Posterior vena cava (tissue), 2 donors: ENCODE results near the gene MYRIP. TPM values are rescaled to one million over a fixed set of nuclear protein-coding genes. Genes with fewer than 3 reads are reported as not detected.
"Not testable (repeated sequence)": the region's sequence is repeated elsewhere in the genome, so short reads cannot be mapped to it uniquely, and the experiment has no call there.

Experiments
- DNase-seq: peaks from one replicate; pipeline ENCODE4 v3.0.0-alpha.2; 2020; ENCODE audit warnings: low spot score
- intact Hi-C, 2 donors: fragments of 100-400 bp; cut with DNase I; formaldehyde crosslinking; loops; one replicate each; pipeline versions ENCODE4 v1.14.1 to v1.14.2; 2022 to 2023
- total RNA-seq, 2 donors: library from RNA; stranded (reverse); fragmentation: NEBNext Ultra II Directional; extraction: Animal tissue kit (Norgen Biotek cat#: 25700); gene quantifications; one replicate each; pipeline ENCODE4 v1.2.1, GENCODE V29; 2021
- donor health status: DM: yes; HTN: yes; CAD: no.
- donor health status: DM: yes; HTN: yes; CAD: no.

The MYRIP gene
- total RNA-seq, 2 donors from 2014 or later: 5.8 to 6.7 TPM

DNA sequence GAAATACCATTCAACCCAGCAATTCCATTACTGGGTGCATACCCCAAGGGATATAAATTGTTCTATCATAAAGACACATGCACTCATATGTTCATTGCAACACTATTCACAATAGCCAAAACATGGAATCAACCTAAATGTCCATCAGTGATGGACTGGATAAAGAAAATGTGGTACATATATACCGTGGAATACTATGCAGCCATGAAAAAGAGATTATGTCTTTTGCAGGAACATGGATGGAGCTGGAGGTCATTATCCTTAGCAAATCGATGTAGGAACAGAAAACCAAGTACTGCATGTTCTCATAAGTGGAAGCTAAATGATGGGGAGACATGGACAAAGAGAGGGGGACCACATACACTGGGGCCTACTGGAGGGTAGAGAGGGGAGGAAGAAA lies 5.5 kb upstream of the MYRIP start:
- no peak for DNase-seq

DNA sequence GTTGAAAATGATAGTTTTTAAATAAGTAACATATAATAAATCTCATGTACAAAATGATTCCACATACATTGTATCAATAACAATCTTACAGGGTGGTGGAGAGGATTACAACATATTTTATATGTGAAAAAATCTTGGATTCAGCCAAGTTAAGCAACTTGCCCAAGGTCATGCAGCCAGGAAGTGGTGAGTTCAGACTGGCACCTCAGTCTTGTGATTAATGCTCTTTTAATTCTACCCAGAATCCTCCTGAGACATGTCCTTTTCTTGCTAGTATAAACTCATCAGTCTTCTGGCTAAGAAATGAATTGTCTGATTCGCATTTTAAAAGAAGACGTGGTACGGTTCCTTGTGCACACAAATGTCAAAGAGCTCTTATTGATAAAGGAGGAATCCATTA lies 4.5 kb upstream of the MYRIP start:
- no peak for DNase-seq
- intact Hi-C loops: no loop called here

More for the DNA sequence above, 5.5 kb upstream of the MYRIP start:
- intact Hi-C loops: no loop called here

DNA sequence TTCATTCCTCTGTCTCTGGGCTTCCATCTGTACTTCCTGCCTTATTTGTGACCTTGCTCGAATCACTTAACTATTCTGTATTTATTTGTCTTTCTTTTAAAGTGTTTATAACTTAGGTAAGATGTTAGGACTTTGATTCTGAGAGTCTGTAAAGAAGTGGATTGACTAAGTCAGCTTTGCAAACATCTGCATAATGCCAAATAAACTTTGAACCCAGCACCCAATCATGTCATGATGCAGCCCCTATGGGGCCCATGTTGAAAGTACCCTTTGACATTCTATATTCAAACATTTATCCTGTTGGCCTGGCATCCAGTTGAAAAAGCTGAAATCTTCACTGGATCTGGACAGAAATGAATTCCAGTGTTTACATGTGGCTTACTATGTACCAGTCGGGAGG lies 3.8 kb upstream of the MYRIP start:
- intact Hi-C loops: no loop called here

DNA sequence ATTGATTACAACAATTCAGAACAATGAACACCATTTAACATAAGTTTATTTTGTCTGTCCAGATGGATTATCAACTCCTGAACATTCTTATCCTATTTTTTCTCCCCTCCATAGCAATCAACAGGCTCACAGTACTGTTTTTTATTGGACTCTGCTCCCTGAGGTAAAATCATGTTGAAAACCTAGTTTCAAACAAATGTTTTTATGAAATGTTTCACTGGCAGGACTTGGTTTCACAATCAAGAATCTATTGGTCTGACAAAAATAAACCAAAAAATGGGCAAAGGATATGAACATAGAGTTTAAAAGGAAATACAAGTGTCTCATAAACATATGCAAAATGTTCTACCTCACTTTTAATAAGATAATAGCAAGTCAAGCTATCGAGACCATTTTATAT lies 2.6 kb upstream of the MYRIP start:
- intact Hi-C loops: no loop called here
- no peak for DNase-seq

More for the DNA sequence above, 3.8 kb upstream of the MYRIP start:
- DNase-seq: no peak

DNA sequence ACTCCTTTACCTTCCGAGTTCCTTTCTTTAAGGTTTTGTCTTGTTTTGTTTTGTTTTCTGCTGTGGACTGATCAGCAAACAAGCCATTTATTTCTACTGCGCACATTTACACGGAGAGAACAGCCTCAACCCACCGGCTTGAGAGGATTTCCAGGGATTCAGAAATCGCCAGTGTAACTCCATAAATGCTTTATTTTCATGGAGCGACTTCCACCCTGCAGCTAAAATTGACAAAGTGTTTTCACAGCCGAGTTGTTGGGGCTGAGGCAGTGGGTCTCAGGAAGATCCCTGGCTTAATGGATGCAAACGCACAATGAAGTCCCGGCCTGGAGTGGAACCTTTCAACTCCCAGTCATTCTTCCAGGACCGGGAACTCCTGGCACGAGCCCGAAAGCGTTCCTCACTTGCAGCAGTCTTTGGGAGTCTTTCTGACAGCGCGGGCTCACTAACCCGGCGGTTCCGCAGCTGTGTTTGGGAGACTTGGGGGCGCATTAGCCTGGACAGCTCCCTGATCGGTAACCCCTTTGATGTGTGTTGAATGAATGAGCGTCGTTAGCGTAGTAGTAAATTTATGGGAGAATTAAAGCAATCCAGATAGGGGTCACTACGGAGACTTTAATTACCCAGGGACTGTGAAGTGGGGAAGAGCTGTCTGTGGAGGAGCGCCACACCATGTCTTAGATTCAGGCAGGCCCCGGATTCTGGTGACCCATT lies 785 bp upstream of the MYRIP start:
- intact Hi-C loops: no loop called here
- DNase-seq: peak; percentile 78

DNA sequence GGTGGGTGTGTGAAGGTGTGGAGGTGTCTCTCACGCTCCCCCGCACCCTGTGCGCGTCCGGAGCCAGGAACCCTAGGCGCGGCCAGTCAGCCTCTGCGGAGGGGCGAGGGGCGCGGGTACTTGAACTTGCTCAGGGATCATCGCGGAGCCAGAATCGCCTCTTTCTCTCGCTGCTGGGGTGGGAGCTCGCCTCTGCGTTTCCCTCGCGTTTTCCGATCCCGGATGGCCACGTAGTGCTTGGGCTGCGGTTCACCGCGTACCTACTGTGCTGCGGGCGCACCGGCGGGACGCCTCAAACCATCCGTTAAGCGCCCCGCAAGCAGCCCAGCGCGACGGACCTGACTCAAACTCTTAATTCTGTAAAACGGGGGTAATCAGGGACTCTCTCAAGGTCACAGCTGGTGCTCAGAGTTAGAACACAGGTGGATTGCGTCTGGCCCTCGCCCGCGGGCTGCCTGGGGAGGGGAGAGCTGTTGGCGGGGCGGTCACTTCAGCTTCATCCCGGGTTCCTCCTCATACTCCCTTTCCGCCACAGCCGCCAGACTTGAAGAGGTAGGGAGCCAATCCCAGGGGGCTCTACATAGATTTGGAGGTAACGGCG lies 686 bp downstream of the MYRIP start:
- intact Hi-C loops: no loop called here
- peak; percentile 76 for DNase-seq

DNA sequence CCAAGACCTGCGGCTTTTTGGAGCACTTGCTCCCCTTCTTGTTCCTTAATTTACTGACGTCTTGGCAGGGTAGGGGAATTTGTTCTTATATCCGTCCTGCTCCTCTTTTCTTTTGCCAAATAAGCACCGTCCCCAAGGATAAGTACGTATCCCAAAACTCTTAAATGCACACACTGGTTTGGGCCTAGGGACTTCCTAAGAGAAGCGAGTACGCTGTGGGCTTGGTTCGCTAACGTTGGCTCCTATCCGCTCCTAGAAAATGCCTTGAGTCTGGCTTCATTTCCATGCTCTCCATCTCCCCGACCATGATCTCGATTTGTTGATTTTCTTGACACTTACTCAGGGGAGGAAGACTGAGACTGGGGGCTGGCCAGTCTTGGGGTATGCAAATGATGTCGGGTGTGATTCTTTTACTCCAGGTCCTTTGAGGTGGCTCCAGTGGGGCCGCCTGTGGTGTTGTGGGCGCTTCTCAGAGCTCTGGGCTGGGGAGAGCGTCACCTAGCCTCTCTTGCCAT lies 1.3 kb downstream of the MYRIP start:
- no peak for DNase-seq
- intact Hi-C loops: no loop called here

DNA sequence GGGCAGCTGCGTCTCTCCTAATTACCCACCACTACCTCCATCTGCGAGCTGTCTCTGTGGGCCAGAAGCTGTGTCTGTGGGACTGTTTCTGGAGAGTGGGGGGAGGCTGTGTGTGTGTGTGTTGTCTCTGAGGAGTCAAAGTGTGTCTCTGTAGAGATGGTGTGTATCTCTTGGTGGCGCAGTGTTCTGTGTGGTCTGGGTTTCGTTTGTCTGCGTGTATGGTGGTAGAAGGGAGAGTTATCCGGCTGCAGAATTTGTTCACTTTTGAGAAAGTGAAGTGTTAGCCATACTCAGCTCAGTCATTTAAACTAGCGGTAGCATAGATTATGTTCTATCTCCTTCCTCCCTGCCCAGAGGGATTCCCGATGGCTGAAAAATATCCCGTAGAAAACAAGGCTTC lies 2.2 kb downstream of the MYRIP start:
- intact Hi-C loops: no loop called here
- no peak for DNase-seq

DNA sequence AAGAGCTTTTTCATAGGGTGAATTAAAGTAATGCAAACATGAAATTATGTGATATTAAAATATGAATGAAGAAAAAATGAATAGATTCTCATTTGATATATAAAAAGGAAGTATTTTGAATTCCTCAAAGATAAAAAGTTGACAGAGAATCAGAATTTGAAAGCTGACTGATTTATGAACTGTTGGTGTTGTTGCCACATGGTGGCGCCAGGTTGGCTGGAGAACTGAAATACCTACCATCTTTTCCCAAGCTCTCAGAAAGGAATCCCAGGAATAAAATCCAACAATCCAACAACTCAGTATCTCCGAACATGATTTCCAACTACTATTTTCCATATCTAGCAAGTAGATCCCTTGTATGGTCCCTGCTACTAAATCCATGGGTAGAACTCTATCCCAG lies 3.1 kb downstream of the MYRIP start:
- DNase-seq: no peak
- intact Hi-C loops: no loop called here

DNA sequence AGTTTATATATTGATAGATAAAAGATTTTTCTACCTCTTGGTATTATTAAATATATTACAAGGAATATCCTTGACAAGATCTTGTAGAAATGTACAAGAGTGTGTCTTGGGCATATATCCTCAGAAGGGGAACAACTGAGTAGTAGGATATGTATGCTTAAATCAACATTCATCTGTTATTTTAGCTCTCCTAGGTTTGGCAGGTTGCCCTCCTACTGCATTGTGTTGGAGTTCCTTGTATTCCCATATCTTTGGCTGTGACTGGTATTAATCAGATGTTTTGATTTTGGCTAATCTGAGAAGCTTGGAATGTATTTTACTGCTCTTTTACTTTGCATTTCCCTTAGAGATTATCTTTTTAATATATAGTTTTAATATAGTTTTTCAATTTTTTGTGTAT lies 4.6 kb downstream of the MYRIP start:
- intact Hi-C loops: no loop called here
- no peak for DNase-seq

DNA sequence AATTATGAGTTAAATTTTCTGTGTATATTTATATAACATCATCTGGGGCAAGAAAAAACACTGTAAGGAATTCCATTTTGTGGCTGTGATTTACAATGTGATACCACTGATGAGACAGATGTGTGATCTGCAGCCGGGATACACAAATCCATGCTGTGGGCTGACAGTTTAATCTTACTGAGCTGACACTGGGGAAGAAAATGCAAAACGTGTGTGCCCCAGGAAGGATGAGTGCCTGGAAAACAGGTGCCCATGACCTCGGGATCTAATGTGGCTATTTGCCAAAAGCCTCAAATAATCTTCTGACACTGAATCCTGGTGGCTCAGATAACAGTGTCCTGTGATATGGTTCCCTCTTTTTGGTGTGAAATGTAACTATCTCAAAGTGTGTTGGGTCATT lies 10.5 kb downstream of the MYRIP start:
- intact Hi-C loops: no loop called here
- no peak for DNase-seq

DNA sequence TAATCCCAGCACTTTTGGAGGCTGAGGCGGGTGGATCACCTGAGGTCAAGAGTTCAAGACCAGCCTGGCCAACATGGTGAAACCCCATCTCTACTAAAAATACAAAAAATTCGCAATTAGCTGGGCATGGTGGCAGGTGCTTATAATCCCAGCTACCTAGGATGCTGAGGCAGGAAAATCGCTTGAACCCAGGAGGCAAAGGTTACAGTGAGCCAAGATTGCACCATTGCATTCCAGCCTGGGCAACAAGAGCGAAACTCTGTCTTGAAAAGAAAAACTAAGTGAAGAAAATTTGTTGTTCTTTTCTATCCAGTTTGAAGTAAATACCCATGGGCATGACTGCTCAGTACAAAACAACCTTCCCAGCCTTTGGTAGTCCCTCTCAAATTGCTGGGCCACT lies 24.4 kb downstream of the MYRIP start:
- DNase-seq: not testable (repeated sequence)
- intact Hi-C loops: loop anchor here in 1 of 2 donors (10.0 kb wide), 1 partner anchor 1581 kb away; no protein-coding TSS in a partner anchor

DNA sequence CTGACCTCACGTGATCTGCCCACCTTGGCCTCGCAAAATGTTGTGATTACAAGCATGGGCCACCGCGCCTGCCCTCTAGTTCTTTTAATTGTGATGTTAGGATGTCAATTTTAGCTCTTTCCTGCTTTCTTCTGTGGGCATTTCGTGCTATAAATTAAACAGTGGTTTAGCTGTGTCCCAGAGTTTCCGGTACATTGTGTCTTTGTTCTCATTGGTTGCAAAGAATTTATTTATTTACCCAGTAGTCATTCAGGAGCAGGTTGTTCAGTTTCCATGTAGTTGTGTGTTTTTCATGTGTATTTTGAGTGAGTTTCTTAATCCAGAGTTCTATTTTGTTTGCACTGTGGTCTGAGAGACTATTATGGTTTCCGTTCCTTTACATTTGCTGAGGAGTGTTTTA lies 30.1 kb downstream of the MYRIP start:
- intact Hi-C loops: loop anchor here in 1 of 2 donors (10.0 kb wide), 1 partner anchor 1575 kb away; no protein-coding TSS in a partner anchor
- no peak for DNase-seq

DNA sequence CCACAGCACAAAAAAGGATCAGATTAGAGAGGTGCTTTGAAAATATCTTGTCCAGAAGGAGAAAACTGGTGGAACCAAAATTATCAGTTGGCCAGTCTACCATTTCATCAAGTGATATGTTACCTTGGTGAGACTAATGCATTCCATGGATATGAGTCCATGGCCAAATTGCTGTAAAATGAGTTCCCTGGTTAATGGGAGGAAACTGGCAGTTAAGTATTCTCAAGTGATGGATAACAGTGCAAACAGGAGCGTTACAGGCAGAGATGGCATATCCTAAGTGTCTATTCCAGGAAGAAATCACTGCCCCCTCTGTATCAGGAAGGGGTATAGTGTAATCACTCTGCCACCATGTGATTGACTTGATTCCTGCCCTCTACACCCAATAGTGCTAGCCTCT lies 34.0 kb downstream of the MYRIP start:
- no peak for DNase-seq
- intact Hi-C loops: no loop called here

DNA sequence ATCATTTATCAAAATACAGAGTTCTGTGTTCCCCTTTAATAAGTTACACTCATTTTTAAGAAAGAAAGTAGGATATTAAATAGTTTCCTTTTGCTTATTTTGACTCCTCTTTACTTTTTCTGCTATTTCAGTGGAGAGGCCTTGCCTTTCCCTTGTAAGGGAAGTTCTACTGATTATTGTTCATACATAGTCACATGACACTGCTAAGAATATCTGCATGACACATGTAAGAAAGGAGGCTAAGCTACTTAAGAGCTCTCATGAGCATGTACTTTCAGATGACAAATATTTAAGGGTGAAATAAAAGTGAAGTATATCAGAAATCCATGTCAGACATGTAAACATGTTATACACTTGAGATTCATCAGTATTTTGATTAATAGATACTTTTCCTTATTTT lies 39.0 kb downstream of the MYRIP start:
- intact Hi-C loops: no loop called here
- no peak for DNase-seq

DNA sequence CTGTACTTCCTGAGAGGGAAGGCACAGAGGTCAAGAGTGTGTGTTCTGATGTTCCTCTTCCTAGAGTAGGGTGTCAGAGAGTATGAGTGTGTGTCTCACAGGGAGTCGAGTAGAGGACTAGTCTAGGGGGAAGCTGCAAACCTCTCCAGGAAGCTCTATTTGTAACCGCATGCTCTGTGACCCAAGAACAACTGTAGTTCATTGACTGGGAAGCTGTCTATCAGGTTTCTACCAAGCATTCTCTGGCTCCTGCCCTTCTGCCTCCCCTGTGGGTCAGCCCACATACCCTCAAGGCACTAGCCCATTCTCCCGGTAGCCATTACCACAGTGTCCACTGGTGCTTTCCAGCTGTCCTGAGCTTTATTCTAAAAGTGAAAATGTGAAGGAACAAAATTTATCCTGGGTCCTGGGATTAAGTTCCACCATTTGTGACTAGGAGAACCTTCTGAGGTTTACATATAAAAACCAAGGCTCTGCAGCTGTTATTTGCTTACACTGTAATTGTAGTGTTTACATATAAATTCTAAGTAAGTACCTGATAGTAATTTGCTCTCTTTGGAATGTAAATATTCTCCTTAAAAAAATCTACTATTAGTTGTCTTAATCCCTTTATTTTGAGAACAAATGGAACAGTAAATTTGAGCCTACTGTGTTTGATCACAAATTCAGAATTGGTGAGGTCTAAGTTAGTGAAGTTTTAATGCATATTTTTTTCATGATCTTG lies 40.7 kb downstream of the MYRIP start:
- intact Hi-C loops: no loop called here

DNA sequence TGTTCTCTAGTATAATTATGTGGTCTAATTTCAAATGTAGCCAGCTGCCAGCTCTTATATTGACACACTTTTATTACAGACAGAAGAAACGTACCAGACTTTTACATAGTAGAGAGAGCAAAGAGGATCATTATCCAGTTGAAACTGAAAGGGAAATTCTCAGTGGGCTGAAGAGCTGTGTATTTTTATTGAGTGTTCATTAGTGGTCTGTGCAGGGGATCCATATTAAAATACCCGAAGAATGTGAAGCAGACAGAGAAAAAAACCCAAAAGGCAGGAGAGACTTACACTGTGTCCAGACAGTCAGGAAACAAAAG lies 41.3 kb downstream of the MYRIP start:
- intact Hi-C loops: no loop called here
- DNase-seq: no peak

More for the DNA sequence above, 40.7 kb downstream of the MYRIP start:
- DNase-seq: peak; percentile 55

DNA sequence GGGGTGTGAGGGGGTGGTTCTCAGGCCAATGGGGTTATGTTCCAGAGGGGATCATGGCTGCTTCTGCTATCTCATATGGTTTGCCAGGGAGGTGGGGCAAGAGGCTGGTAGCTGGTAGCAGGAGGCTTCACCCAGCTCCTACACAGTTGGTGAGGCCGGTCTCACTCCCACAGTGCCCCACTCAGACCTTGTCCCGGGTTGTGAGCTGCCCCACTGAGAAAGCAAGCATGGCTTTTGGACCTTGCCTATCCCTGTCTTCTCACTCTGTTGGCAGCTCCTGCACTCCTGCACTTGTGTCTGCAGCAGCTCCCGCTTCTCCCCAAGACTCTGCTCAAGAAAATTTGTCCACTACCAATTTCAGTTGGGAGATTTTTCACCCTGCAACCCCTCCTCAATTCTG lies 46.1 kb downstream of the MYRIP start:
- peak; percentile 52 for DNase-seq
- intact Hi-C loops: no loop called here

DNA sequence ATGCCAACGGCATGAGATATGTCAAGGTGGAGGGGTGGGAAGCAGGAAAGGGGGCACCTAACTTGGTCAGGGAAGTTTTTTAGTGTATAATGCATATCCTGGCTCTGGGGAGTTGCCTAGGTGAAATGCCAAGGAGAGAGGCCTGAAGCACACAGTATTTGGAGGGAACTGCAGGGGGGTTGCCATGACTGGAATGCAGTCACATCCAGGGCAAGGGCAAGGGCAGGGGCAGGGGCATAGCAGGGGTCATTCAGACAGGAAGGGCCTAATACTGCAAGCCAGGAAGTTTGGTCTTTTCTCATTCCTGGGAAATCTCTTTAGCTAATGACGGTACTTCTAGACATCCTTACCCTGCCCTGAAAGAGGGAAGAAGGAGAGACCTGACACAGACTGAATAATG lies 60.5 kb downstream of the MYRIP start:
- no peak for DNase-seq
- intact Hi-C loops: no loop called here

DNA sequence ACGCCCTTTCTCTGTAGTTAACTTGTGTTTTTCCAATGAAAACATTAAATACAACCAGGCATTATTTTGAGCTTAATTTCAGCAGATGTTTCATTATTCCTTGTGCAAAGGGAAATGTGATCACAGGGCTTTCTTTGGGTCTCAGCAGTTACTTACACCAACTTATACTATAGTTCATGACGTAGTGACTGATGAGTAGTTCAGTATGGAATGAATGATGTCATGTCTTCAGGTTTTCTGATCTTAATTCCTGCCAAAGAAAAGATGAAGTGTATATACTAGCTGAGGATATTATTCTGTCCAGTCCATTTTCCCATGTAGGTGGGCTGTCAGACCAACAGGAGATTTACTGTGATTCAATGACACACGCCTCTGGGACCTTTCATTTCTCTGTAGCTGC lies 61.3 kb downstream of the MYRIP start:
- intact Hi-C loops: no loop called here

DNA sequence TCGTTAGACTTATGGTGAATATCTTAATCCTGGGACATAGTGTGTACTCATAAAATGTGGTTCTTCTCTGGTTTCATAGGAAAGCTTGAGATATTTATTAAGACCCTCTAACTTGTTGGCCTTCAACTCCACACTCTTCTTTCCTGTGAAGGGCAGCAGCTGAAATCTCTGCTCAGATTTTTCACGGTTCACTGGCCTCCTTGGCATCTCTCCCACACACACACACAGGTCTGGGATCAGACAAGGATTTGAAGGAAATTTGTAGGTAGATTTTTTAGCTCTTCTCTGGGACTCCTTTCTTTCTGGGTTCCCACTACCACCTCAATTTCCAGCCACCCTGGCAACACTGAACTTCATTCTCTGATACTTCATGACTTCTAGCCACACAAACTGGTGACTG lies 70.2 kb downstream of the MYRIP start:
- DNase-seq: no peak
- intact Hi-C loops: no loop called here

More for the DNA sequence above, 61.3 kb downstream of the MYRIP start:
- no peak for DNase-seq
